Caco-2 (cell line): Measurements from ENCODE around the gene MYH7. TPM values are rescaled to one million over a fixed set of nuclear protein-coding genes. Genes with fewer than 3 reads are reported as not detected.

ENCODE experiments used
- BruUV-seq: library from RNA; stranded (reverse); fragments of 400-500 nt; replicated peaks from 2 replicates; lab custom pipeline; 2021; lab: Mats Ljungman, UMichigan
- CTCF ChIA-PET: fragments of 300-600 bp; sonication (Branson Sonifier 250); formaldehyde crosslinking; loops from one replicate; lab custom pipeline; 2022; ENCODE audit warnings: antibody characterized with exemption; lab: Charles Lee
- POLR2A ChIA-PET: fragments of 300-600 bp; sonication (Branson Sonifier 250); formaldehyde crosslinking; loops from one replicate; lab custom pipeline; 2022; ENCODE audit warnings: antibody characterized with exemption; lab: Charles Lee
- DNase-seq, 2 experiments: peaks; one replicate each; pipeline versions ENCODE4 v3.0.0 to v3.0.0-alpha.2; 2020 to 2022
- H3K27me3 ChIP-seq: replicated peaks from 2 replicates; pipeline ENCODE4 v1.6.0; 2011; ENCODE audit warnings: low read length; ENCODE audit not compliant: control insufficient read depth, insufficient read depth
- H3K36me3 ChIP-seq: 2 replicates; pipeline ENCODE4 v1.5.1; 2011; ENCODE audit warnings: low read length; ENCODE audit not compliant: control insufficient read depth, insufficient read depth
- H3K4me1 ChIP-seq: fragments of 250-450 bp; sonication (Bioruptor Pico); 2 replicates; pipeline ENCODE4 v1.5.1; 2020; ENCODE audit warnings: mild to moderate bottlenecking
- H3K4me3 ChIP-seq: 2 replicates; pipeline ENCODE4 v1.5.1; 2011; ENCODE audit warnings: low read depth, mild to moderate bottlenecking, control low read depth, low read length
- H3K9me3 ChIP-seq: fragments of 250-450 bp; sonication (Bioruptor Pico); 2 replicates; pipeline ENCODE4 v1.5.1; 2020; ENCODE audit warnings: mild to moderate bottlenecking, moderate library complexity
- H3K27ac Mint-ChIP-seq: one replicate; pipeline ENCODE4 v1.8.0; 2022; ENCODE audit warnings: mixed read lengths; ENCODE audit not compliant: unreplicated experiment
- H3K27me3 Mint-ChIP-seq: one replicate; pipeline ENCODE4 v1.8.0; 2022; ENCODE audit warnings: mixed read lengths; ENCODE audit not compliant: insufficient read depth, unreplicated experiment
- H3K36me3 Mint-ChIP-seq: one replicate; pipeline ENCODE4 v1.8.0; 2022; ENCODE audit warnings: mild to moderate bottlenecking, mixed read lengths; ENCODE audit not compliant: insufficient read depth, unreplicated experiment
- H3K4me1 Mint-ChIP-seq: one replicate; pipeline ENCODE4 v1.8.0; 2022; ENCODE audit warnings: low read depth, mixed read lengths; ENCODE audit not compliant: unreplicated experiment
- H3K4me3 Mint-ChIP-seq: one replicate; pipeline ENCODE4 v1.8.0; 2022; ENCODE audit warnings: mild to moderate bottlenecking, moderate library complexity, mixed read lengths; ENCODE audit not compliant: unreplicated experiment
- H3K9me3 Mint-ChIP-seq: one replicate; pipeline ENCODE4 v1.8.0; 2022; ENCODE audit warnings: mixed read lengths; ENCODE audit not compliant: unreplicated experiment
- intact Hi-C: fragments of 100-400 bp; cut with micrococcal nuclease; formaldehyde crosslinking; loops from one replicate; pipeline ENCODE4 v1.10.0; 2022; ENCODE audit not compliant: unreplicated experiment
- total RNA-seq: library from RNA; stranded (reverse); gene quantifications from 2 replicates; pipeline ENCODE4 v1.2.3, GENCODE V29; 2022
- TF ChIP-seq, protein P1 (sequence below), 2 experiments: fragments of 200-600 bp in 1 of 2; IDR thresholded peaks; 1 replicate in 1 of 2; 2 replicates in 1 of 2; pipeline versions ENCODE4 v1.5.1 to v1.8.0; 2011 to 2022; ENCODE audit warnings: antibody characterized with exemption in 1 of 2, control low read depth in 1 of 2, inconsistent platforms in 1 of 2, low read depth in 1 of 2, low read length in 1 of 2, mild to moderate bottlenecking in 1 of 2, moderate library complexity in 1 of 2; ENCODE audit not compliant: insufficient read depth in 1 of 2, severe bottlenecking in 1 of 2, unreplicated experiment in 1 of 2

Gene MYH7
- total RNA-seq, 1 experiment from 2014 or later = not detected

DNA sequence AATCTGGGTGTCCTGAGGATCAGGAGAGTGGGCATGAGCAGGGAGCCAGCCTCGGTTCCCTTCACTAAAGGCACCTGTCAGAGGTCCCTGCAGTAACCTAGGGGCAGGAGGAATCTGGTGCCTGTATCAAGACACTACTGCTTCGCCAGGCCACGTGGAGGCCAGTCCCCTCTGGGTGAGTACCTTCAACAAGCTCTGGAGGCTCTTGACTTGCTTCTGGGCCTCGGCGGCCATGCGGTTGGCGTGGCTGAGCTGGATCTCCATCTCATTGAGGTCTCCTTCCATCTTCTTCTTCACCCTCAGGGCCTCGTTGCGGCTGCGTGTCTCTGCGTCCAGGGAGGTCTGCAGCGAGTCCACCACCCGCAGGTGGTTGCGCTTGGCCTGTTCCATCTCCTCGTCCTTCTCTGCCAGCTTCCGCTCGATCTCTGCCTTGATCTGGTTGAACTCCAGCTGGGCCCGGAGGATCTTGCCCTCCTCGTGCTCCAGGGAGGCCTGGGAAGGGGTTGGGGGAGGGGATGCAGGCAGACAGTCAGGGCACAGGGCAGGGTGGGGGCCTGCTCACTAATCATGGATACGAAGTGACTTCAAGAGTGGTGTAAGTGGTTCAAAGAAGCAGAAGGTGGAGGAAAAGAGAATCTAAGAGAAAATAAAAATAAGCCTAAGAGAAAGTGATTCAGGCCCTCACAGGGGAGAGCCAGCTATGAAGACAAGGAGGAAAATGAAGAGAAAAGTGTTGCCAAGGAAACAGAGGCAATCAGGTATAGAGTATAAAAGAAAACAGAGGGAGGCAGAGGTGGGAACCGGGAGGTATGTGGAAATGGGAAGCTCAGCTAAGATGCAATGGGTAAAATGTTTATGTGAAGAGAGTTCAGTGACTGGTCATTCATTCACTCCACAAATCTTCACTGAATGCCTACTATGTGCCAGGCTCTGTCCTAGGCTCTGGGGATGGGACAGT, 19.4 kb downstream of the MYH7 start:
- H3K27me3 ChIP-seq = no peaks in the 10 kb centered on the region
- H3K36me3 ChIP-seq = no peaks in the 10 kb centered on the region
- no peak overlapping the region for H3K4me3 Mint-ChIP-seq
- no peak for DNase-seq
- CTCF ChIA-PET = no interaction called here
- H3K27me3 Mint-ChIP-seq = peaks cover 4% of the 10 kb centered on the region
- no peaks in the 10 kb centered on the region for H3K9me3 Mint-ChIP-seq
- intact Hi-C loops = no loop called here
- TF ChIP-seq, protein P1, sequence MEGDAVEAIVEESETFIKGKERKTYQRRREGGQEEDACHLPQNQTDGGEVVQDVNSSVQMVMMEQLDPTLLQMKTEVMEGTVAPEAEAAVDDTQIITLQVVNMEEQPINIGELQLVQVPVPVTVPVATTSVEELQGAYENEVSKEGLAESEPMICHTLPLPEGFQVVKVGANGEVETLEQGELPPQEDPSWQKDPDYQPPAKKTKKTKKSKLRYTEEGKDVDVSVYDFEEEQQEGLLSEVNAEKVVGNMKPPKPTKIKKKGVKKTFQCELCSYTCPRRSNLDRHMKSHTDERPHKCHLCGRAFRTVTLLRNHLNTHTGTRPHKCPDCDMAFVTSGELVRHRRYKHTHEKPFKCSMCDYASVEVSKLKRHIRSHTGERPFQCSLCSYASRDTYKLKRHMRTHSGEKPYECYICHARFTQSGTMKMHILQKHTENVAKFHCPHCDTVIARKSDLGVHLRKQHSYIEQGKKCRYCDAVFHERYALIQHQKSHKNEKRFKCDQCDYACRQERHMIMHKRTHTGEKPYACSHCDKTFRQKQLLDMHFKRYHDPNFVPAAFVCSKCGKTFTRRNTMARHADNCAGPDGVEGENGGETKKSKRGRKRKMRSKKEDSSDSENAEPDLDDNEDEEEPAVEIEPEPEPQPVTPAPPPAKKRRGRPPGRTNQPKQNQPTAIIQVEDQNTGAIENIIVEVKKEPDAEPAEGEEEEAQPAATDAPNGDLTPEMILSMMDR (IDR thresholded peaks at IDR 0.05; ENCODE audit: insufficient read depth in 1 of 2, low read depth in 1 of 2, low read length in 1 of 2, severe bottlenecking in 1 of 2, unreplicated experiment in 1 of 2) = no peak
- BruUV-seq = no TSS peak
- no peaks in the 10 kb centered on the region for H3K36me3 Mint-ChIP-seq
- no peaks in the 10 kb centered on the region for H3K4me1 Mint-ChIP-seq
- POLR2A ChIA-PET = no interaction called here
- H3K4me3 ChIP-seq = no peak overlapping the region
- H3K9me3 ChIP-seq = no peaks in the 10 kb centered on the region
- H3K4me1 ChIP-seq = no peaks in the 10 kb centered on the region
- H3K27ac Mint-ChIP-seq = no peak overlapping the region

DNA sequence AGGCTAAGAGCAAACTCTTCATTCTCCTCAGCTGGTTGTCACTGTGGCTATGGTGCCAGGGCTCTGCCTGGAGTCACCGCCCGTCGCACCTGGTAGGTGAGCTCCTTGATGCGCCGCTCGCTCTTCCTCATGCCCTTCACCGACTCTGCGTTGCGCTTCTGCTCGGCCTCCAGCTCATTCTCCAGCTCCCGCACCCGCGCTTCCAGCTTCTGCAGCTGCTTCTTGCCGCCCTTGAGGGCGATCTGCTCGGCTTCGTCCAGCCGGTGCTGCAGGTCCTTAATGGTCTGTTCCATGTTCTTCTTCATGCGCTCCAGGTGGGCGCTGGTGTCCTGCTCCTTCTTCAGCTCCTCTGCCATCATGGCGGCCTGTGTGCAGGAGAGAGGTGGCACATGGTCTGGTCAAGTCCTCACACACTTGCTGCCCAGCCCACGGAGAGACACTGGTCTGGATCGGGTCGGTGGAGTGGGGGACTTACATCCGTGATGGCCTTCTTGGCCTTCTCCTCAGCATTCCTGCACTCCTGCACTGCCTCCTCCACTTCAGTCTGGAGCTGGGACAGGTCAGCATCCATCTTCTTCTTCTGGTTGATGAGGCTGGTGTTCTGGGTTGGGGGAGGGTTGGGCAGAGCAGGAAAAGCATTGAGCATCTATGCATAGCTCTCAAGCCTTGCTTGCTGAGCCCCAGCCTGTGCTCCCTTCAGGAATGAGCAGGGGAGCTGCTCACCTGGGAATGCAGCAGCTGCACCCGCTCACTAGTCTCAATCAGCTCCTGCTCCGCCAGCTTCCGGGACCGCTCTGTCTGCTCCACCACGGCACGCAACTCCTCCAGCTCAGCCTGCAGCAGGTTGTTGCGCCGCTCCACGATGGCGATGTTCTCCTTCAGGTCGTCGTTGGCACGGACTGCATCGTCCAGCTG, 20.3 kb downstream of the MYH7 start:
- ChIA-PET POLR2A (no interaction called here), CTCF (no interaction called here)
- H3K4me1 Mint-ChIP-seq = no peaks in the 10 kb centered on the region
- H3K4me3 Mint-ChIP-seq = no peak overlapping the region
- Histone ChIP-seq H3K9me3 (no peaks in the 10 kb centered on the region), H3K36me3 (no peaks in the 10 kb centered on the region), H3K4me3 (no peak overlapping the region), H3K27me3 (no peaks in the 10 kb centered on the region), H3K4me1 (no peaks in the 10 kb centered on the region)
- H3K27ac Mint-ChIP-seq = no peak overlapping the region
- TF ChIP-seq, protein P1 (IDR thresholded peaks at IDR 0.05; ENCODE audit: insufficient read depth in 1 of 2, low read depth in 1 of 2, low read length in 1 of 2, severe bottlenecking in 1 of 2, unreplicated experiment in 1 of 2) = no peak
- intact Hi-C loops = no loop called here
- H3K27me3 Mint-ChIP-seq = peaks cover under 1% of the 10 kb centered on the region
- BruUV-seq = no TSS peak
- H3K36me3 Mint-ChIP-seq = no peaks in the 10 kb centered on the region
- DNase-seq = no peak
- no peaks in the 10 kb centered on the region for H3K9me3 Mint-ChIP-seq

DNA sequence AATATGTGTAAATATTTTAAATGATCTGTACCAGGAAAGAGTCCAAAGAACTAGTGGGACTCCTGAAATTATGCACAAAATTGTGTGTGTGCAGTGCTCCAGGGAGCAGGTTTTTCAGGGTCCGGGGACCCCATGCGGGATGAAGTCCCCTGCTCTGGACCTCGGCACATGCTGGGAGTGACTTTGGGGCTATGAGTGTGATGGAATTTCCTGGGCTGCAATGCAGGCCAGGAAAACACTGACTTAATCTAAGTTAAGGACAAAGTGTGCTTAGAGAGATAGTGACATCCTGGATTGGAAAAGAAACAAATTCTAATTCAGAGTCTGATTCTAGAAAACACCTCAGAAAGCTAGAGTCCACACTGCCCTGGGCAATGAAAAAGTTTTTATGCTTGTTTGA, 21.2 kb downstream of the MYH7 start:
- Mint-ChIP-seq H3K4me3 (no peak overlapping the region), H3K36me3 (no peaks in the 10 kb centered on the region), H3K27ac (no peak overlapping the region), H3K9me3 (no peaks in the 10 kb centered on the region), H3K27me3 (no peaks in the 10 kb centered on the region), H3K4me1 (no peaks in the 10 kb centered on the region)
- CTCF ChIA-PET = no interaction called here
- TF ChIP-seq, protein P1 (IDR thresholded peaks at IDR 0.05; ENCODE audit: insufficient read depth in 1 of 2, low read depth in 1 of 2, low read length in 1 of 2, severe bottlenecking in 1 of 2, unreplicated experiment in 1 of 2) = no peak
- no peaks in the 10 kb centered on the region for H3K9me3 ChIP-seq
- no peaks in the 10 kb centered on the region for H3K4me1 ChIP-seq
- BruUV-seq = no TSS peak
- intact Hi-C loops = no loop called here
- POLR2A ChIA-PET = no interaction called here
- H3K4me3 ChIP-seq = no peak overlapping the region
- H3K27me3 ChIP-seq = no peaks in the 10 kb centered on the region
- DNase-seq = no peak
- no peaks in the 10 kb centered on the region for H3K36me3 ChIP-seq
